H1 (cell line): ENCODE results near the gene GTPBP6. TPM values are rescaled to one million over a fixed set of nuclear protein-coding genes. Genes with fewer than 3 reads are reported as not detected.

Experiments used
- RXRA ChIP-seq: IDR thresholded peaks from 2 replicates; pipeline ENCODE4 v1.6.1; 2011; ENCODE audit warnings: low read depth, mild to moderate bottlenecking, low read length, moderate library complexity; ENCODE audit not compliant: insufficient read depth
- polyA plus RNA-seq, 7 experiments: library from polyadenylated mRNA; depleted of rRNA in 3 of 7; stranded (reverse) in 5 of 7; unstranded in 2 of 7; fragments of >200 nt in 5 of 7; fragments of 200-250 nt in 2 of 7; gene quantifications; 1 replicate in 5 of 7; 2 replicates in 1 of 7; 4 replicates in 1 of 7; pipeline versions ENCODE4 v1.2.1 to v1.2.3, GENCODE V29; 2011 to 2013; ENCODE audit warnings: missing spikeins in 2 of 7, mixed read lengths in 2 of 7
- total RNA-seq: library from RNA; stranded (reverse); fragmentation: NEBNext Ultra II Directional; extraction: Animal tissue kit (Norgen Biotek cat#: 25700); gene quantifications from 2 replicates; pipeline ENCODE4 v1.2.1, GENCODE V29; 2021

The GTPBP6 gene
- total and polyA plus RNA-seq, 2 of the 8 experiments (the other 6 are each of a cell fraction or from before 2014, with no cell fraction given): 33.9 to 57.1 TPM

- no peak for TF ChIP-seq RXRA
Observed at GRCh38 chrX:267771-268261, 50.8 kb downstream of the GTPBP6 start (continued).
